GM12878 (cell line): ENCODE results near the gene LDHAL6B.

Experiments
- EZH2 ChIP-seq: IDR thresholded peaks from 2 replicates; pipeline ENCODE4 v1.6.1; 2012; ENCODE audit warnings: low read depth, mild to moderate bottlenecking, control low read depth, inconsistent platforms, low read length, borderline replicate concordance; ENCODE audit not compliant: control insufficient read depth
- IRF3 ChIP-seq: fragments of 450-650 bp; IDR thresholded peaks from 2 replicates; pipeline ENCODE4 v1.6.1; 2014; ENCODE audit warnings: mild to moderate bottlenecking
- POLR2AphosphoS5 ChIP-seq: IDR thresholded peaks from 2 replicates; pipeline ENCODE4 v1.6.1; 2011; ENCODE audit warnings: mild to moderate bottlenecking, low read length, inconsistent platforms
- SUZ12 ChIP-seq: fragments of 200-600 bp; sonication (generic); IDR thresholded peaks from one replicate; pipeline ENCODE4 v1.6.1; 2018; ENCODE audit warnings: antibody characterized with exemption, mild to moderate bottlenecking; ENCODE audit not compliant: unreplicated experiment

DNA sequence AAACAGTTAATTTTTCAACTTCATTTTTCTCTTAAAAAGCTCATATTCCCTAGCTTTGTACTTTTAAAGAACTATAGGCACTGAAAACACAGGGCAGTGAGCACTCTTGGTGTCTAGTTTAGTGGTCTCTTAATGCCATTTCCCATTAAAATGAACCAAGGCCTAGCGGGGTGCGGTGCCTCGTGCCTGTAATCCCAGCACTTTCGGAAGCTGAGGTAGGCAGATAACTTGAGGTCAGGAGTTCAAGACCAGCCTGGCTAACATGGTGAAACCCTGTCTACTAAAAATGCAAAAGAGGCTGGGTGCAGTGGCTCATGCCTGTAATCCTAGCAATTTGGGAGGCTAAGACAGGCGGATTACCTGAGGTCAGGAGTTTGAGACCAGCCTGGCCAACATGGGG is 45.5 kb downstream of the LDHAL6B start:
- TF ChIP-seq SUZ12 = no peak
- TF ChIP-seq IRF3 = no peak
- TF ChIP-seq POLR2AphosphoS5 = no peak
- TF ChIP-seq EZH2 = no peak
